ENCODE data around the gene CDKN1B.

DNA sequence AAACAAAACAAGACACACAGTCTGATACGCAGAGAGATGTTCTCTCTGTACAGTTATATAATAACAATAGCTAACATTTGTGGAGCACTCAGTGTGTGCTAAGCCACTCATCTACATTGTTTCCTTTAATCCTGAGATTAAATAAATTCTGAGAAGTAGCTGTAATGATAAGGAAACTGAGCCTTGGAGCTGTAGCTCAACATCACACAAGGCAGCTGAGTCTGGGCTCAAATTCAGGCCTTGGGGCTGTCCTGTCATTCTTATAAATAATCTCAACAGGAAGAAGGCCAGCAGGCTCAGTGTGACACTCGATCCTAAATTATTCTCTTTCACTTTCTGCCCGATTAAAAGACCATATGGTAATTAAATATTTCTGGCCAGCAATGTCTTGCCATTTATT lies 24.5 kb downstream of the CDKN1B start:
- no peak for TF ChIP-seq CTCF (IDR thresholded peaks at IDR 0.05)
- TF ChIP-seq POLR2A (IDR thresholded peaks at IDR 0.05) = no peak
